Left hindlimb (tissue), 1 donor: ENCODE measurements around the gene NEDD9.

ENCODE experiments used
- DNase-seq: peaks from one replicate; pipeline ENCODE4 v3.0.0-alpha.2; 2018

The NEDD9 gene

DNA sequence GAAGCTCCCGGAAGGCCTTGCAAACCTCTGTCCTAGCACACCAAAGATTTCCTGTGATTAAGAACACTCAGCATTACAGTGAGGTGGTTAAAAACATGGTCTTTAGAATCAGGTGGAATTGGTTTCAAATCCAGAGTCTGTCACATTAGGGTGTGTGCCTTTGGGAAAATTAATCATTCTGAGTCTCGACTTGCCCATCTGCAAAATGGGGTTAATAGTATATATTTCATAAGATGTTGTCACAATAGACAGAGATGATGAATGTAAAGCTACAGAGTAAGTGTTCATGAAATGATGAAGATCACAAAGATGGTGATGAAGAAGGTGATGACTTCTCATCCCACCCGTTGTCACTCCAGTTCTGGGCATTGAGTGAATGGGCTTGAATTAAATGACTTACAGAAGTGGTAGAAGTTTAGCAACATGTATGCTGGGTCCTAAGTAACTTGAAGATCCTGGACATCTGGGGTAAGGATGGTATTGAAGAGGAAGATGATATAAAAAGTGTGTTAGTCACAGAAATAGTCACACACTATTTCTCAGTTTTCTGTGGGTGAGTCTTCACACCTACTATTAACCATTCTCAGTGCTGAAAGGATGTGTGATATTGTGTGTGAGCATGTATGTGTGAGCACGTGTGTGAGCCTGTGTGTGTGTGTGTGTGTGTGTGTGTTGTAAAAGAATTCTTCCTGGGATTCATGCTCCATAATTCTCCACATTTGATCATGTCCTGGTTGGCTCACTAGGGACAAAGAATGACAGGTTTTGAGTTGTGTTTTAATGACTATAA, 28.0 kb upstream of the NEDD9 start:
- no peak for DNase-seq

DNA sequence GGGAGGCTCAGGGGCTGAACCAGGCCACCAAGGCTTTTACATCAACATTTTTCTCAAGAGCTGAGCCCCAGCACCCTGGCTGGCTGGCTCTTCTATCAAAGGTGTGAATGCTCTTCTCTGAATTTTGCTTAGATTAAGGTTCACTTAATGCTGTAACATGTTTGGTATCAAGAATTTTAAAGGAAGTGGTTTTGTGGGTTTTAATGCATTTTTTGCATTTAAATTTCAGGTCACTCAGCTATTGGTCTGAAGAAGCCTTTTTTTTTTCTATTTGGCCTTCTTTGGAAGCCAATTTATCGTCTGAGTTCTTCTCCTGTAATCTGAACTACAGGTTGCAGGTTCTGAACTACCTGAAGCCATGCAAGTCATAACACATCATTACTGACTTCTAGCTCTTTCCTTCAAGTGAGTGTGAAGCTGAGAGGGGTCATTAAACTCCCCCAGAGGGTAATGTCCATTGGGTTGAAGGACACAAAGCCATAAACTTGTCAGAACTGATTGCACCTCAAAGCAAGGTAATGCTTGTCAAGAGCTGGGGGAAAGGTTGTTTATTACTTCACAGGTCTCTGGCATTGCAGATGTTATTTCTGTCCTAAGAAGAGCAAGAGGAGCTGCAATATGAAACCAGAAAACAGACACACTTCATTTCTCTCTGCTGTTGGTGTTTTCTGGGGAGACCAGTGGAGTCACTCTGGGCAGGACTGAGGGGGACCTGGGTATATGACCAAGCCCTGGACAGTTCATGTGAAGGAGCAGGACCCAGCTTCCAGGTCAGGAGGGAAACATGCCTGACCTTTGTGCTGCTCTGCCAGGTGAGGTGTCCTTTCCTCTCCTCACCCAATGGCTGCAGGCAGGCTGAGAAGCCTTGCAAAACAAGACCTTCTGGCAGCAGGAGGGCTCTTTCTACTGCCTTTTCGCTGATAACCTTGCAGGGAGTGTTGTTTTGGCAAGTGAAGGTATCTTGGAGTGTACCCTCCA, 26.1 kb upstream of the NEDD9 start:
- no peak for DNase-seq

DNA sequence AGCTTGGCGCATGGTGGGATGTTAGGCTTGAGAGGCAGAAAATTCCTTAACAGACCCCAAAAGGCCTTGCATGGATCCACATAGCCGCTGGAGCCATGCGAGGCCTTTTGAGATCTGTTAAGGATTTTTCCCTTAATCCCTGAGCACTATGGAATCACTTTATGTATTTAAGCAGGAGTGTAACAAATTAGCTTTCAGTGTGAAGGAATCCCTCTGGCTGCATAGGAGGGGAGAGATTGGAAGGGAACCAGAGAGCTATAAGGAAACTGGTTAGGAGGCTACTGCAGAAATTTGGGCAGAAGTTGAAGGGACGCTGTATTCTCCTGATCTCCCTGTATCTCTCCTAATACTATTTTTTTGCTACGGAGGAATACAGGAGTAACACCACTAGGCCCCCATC, 23.1 kb upstream of the NEDD9 start:
- no peak for DNase-seq

DNA sequence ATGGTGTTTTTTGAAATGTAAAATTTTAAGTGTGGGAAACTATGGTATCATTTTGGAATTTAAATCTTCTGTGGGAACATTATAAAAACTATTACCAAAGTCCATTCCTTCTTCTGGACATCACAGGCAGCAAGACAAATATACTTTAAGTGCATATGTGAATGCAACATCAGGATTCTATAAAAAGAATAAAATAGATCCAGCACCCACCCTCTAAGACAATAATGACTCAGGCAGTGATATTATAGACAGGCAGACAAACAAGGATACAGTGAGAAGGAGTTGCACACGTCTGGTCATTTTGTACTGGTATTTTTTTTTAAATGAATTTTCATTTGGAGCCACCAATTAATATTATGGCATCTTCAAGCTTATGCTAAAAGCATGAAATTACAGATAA, 21.1 kb upstream of the NEDD9 start:
- DNase-seq = no peak

DNA sequence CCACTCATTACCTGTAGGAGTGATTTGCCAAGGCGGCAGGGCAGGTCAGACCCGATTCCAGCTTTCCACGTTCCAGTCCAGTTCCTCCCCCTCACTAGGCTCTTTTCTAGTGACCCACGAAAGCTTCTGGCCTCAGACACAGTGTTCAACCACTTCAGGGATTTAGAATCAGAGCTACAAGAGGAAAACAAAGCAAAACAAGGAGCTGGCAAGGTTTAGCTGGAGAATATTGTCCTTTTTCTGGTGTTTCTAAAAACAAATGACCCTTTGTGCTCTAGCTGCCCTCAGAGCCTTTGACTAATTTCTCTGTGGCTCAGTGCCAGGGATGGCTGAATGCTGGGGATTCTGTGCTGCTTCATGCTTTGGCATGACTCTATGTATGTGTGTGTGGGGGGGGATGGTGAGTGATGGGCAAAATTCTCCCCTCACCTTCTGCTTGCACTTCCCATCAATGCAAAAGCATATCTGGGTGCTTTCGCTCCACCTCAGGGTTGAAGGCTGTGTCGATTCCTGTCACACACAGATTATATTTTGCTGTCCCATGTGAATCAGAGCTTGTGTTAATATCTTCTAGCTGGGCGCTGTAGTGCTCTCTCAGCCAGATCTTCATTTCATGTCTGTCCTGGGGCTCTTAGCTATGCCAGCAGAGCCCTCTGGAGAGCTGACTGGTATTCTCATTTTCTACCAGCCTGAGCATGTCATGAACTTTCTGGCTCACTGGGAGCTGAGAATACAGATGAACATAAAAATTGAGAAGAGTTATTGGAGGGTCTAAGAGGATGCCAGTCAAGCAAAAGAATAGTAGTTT, 19.3 kb upstream of the NEDD9 start:
- DNase-seq = peak; percentile 59

DNA sequence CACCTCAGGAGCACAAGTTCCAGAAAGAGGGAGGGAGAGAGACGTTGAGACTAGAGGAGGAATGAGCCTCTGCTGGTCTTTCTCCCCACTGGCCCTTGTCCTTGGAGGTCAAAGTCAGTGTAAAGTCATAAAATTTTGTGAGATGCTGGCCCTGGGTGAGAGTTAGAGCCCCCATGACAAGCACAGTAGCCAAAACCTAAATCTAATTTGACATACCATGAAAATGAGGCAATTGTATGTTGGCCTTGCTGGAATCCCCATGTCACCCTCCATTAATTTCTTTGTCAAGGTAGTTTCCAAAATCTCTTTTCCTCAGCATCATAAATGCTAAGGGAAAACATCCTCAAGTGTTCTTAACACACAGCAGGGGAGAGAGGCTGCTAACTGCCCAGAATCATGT, 17.6 kb upstream of the NEDD9 start:
- DNase-seq = no peak

DNA sequence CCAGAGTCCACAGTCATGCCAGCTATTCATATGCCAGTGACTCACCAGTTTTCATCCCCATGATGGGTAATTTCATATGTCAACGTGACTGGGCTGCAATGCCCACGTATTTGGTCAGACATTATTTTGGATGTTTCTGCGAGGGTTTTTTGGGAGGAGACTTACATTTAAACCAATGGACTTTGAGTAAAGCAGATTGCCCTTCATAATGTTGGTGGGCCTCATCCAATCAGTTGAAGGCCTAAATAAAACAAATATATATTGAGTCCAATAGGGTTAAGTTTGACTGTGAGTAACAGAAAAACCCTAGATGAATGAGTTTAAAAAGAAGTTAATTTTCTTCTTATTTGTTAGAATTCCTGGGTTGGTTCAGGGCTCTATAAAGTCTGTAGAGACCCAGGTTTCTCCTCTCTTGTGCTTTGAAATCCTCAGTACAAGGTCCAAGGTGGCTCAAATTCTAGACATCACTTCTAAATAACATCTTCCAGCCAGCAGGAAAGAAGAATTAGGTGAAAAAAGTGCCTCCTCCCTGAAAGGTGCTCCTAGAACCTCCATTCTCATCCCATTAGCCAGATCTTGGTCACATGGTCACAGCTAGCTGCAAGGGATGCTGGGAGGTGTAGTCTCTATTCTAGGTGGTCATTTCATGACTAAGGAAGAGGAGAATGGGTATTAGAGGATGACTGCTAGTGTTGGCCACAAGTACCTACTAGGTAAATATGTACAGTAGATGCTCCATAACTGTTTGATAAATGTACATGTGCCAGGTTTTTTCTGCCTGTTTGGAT, 16.7 kb upstream of the NEDD9 start:
- no peak for DNase-seq

DNA sequence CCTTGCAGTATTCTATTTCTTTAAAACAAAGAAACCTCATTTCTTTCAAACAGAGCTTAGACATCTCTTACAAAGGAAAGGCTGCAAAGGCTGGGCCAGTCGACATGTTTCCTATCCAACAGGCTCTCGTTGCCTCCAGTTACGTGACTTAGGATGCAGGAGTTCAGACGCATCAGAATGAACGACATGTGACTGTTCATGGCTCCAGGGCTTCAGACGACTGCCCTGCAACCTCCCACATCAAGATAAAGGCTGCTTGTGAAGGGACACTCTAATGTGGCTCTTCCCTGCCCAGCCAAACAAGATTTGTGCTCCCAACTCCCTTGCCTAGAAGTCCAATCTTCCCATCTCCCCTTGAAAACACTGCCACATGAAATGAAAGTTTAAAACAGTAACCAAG, 14.3 kb upstream of the NEDD9 start:
- no peak for DNase-seq

DNA sequence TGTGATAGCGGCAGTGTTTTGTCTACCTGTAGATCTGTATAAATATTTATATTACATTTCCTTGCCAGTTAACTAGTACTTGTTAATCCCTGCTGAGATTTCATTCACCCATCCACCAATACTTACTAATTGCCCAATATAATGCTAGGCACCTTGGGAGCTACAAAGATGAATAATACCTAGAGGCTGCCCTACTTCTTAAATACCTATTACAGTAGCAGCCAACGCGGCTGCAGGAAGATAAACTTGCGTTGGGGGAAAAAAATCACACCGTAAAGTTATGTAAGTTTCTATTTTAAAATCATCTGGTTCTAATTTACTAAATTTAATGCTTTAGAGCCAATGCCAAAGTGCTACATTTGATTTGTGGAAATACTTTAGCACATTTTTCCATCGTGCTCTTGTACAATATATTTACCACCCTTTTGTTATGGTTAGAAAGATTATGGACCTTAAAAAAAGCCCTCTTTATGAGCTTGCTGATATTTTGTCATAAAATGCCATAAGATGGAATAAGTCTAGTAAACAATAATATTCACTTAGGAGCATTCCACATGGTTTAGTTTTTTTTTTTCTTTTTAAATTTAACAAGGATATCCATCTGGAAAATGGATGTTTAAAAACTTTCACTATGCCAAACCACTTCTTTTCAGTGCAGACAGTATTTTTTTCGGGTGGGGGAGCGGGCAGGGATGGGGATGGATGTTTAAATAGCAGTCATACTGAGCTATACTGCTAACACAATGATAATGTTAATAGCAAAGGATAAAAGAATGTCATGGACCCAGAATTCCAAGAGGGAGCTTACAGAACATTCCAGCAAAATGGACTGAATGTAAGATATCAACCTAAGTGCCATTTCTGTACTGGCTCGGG, 13.2 kb upstream of the NEDD9 start:
- DNase-seq = no peak

DNA sequence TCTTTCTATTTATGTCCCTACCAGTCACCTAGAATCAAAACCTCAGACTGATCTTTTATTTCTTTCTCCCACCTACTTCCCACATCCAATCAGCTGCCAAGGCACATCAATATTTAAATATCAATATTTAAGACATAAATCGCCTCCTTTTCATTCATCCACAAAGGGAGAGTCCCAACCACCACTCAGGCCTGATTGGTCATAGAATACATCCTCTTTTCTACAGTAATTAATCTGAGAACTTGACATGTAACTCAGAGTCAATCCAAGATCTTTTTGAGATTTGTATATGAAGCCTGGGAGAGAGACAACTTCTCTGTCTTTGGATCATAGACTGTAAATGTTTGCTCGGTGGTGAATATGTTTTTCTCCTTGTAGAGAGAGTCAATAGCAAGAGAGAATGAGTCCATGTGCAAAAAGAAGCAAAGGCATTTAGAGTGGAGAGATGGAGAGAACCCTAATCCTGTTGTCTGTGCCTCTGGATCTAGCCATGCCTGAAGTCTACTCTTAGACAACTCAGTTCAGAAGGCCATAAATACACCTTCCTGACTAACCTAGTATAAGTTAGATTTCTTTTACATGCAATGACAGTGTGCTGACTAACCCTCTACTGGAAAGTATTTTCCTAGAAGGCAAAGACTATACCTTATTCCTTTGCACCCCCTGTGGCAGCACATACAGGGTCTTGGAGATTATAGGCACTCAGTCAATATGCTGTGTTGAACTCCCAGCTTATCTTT, 12.1 kb upstream of the NEDD9 start:
- no peak for DNase-seq

DNA sequence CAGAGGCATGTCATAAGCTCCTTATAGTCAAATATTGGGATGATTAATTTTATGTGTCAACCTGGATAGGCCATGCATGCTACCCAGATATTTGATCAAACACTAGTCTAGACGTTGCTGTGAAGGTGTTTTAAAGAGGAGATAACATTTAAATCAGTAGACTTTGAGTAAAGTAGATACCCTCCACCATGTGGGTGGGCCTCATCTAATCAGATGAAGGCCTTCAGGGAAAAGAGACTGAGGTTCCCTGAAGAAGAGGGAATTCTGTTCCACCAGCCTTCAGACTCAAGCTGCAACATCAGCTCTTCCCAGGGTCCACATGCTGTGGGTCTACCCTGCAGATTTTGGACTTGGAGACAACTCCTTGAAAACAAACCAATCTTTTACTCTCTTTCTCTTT, 11.4 kb upstream of the NEDD9 start:
- DNase-seq = no peak

DNA sequence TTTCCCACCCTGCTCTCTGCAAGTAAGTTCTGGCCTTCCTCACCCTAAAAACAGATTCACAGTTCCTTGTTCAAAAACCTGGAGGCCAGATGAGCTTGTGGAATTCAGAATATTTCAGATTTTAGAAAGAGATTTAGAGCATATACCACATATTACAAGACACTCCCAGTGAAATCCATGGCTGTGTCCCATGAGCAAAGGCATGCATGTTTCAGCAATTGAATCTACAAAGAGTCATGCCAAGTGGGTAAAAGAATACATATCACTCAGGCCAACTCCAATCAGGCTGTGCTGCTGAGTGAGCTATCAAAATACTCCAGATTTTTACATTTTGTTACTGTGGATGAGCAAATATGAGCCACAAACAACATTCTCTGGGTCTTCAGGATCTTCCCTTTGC, 10.2 kb upstream of the NEDD9 start:
- no peak for DNase-seq

DNA sequence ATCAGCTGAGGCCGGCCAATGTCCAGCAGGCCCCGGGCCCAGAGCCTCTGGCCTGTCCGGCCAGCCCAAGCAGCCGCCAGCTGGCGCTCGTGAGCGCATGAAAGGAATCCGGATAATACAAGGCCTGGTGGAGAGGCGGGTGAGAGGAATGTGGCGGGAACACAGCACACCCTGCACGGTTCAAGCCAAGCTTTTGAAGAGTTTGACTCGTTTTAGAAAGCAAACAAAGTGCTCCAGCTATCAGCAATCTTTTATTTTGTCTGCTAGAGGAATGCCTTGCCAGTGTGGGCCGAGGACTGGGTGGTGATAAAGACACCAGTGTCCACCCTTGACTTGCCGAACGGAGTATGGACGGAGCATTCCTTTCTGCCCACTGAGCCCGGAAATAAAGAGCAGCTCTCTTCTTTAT, 9.3 kb upstream of the NEDD9 start:
- DNase-seq = no peak

DNA sequence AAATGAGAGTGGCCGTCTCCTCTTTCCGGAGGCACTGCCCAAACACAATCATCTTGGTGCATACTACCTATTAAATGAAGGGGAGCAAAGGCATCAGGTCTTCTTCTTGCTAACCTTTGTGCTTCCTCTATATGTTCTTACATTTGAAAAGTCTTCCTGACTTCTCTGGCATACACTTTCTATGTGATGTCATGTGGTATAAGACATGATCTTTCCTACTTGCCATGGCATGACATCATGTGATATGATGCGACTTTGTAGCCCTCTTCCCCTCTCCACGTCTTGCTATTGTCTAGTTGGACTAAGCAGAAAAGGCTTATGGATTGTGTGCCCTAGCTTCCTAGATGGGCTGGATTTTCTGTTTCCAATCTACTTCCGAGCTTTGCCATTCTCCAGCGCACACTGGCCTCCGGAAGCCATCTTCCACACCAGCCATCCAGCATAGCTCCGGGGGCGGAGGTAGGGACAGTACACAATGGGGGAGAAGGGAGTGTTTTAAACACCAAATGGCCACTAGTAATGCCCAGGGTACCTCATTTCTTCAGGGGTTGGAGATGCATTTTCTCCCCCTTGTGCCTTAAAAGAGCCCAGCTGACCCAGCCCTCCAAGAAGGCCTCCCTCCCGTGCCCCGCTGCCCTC, 8.8 kb upstream of the NEDD9 start:
- DNase-seq = no peak

DNA sequence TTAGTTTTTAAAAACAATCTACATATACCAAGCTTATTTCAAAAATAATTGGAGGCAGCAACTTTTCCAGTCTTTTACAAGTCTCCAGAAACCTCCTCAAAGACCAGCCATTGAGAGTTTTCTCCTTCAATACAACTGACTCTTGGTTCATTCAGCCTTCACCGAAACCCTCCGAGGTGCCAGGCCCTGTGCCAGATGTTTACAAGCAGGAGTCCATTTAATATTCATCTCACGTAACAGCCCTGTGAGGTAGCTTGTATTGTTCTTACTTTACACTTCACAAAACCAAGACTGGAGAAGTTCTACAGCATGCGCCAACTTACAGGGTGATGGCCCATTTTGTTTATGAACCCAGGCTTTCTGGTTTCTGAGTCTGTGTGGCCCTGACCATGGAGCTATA, 5.5 kb upstream of the NEDD9 start:
- DNase-seq = no peak

DNA sequence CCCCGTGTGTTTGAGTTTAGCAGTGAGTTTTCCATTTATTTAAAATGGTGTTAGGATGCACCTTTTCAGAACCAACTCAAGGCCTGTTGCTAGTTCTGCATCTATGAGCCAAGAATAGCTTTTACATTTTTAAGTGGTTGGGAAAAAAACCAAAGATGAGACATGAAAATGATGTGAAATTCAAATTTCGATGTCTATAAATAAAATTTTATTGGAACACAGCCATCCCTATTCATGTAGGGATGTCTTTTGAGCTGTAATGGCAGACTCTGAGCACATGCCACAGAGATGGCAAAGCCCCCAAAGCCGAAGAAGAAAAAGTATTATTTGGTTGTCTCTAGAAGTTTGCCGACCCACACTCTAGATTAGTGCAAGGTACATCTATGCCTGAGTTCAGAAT, 5.0 kb upstream of the NEDD9 start:
- no peak for DNase-seq

DNA sequence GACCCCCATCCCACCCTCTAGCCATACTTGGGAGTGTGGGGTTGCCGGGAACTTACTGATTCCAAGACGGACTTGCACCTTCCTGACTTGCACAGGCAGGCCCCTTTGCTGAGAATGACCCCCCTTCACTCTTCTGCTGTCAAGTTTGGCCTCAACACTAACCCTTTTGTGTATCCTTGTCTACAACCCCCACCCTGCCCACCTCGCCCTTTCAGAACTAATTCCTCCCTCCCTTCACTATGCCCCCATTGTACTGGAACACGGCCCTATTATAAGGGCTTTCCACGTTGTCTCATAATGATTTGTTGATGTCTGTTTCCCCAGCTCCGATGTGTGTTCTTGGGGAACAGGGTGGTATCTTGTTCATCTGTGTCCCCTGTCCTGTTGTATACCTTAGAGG, 4.4 kb upstream of the NEDD9 start:
- no peak for DNase-seq

DNA sequence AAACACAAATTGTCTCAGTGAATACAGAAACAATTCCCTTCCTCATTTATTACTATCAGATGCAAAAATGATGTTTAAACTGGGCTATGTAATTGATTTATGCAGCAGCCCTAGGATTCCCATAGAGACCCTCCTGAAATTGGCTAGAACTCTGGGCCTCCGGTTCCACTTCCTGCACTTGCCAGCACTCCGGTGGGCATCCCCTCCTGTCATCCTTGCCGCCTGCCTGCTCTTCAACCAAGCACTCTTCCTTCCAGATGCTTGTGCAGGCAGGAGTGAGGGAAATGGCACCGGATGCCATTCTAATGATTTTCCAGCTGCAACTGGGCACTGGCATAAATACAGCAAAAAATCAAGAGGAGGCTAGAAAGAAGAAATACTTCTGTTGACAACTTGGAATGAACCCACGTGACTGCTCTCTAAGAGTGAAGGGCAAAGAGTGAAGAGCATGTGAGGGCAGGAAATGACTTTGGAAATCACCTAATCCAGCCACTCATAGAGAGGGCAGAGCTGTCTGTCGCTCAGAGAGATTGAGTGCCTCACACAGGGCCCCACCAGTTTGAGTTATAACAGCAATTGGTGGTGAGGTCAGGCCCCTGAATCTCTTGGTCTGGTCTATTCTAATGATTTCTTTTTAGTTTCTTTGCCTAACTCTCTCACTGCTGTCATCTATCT, 3.7 kb upstream of the NEDD9 start:
- no peak for DNase-seq

DNA sequence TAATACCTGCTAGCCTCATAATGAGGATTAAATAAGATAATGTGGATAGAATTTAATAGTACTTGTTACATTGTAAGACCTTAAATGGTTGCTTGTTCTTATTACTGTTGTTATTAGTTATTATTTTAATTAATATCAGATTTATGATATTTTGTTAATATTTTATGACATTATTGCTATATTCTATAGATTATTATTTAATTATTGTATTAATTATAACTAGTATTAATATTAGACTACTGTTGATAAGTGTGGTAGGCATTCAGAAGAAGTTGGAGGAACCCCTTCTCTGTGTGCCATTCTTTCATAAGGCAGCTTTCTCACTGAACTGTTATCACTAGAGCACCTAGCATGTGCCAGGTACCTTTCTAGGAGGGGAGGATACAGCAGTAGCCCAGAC, 2.6 kb upstream of the NEDD9 start:
- no peak for DNase-seq
